Measurements from ENCODE around the gene UTF1. TPM values are rescaled to one million over a fixed set of nuclear protein-coding genes. Genes with fewer than 3 reads are reported as not detected.

The UTF1 gene, protein sequence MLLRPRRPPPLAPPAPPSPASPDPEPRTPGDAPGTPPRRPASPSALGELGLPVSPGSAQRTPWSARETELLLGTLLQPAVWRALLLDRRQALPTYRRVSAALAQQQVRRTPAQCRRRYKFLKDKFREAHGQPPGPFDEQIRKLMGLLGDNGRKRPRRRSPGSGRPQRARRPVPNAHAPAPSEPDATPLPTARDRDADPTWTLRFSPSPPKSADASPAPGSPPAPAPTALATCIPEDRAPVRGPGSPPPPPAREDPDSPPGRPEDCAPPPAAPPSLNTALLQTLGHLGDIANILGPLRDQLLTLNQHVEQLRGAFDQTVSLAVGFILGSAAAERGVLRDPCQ
- not detected in 2 replicates for total RNA-seq

DNA sequence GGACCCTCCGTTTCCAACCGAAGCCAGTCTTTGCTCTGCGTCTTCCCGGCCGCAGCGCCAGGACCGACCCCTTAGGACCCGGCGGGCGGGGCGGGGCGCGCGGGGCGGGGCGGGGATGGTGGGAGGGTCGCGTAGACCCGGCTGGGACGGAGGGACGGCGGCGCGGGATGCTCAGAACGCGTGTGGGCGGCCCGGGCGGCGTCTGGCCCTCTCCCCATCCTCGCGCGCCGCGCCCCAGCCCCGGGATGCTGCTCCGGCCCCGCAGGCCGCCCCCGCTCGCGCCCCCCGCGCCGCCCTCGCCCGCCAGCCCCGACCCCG, at the start of gene UTF1:
TSS of gene UTF1 (plus strand) at position 174 of the 318 bp plus-strand sequence. CDS start at position 246, 72 bp downstream.
- no peak for DNase-seq (ENCODE audit: low read depth in 2 of 2)

GRCh38 chr10:133180965-133181639, 48.9 kb upstream of the UTF1 start:
- no peak for DNase-seq (ENCODE audit: low read depth in 2 of 2)

DNA sequence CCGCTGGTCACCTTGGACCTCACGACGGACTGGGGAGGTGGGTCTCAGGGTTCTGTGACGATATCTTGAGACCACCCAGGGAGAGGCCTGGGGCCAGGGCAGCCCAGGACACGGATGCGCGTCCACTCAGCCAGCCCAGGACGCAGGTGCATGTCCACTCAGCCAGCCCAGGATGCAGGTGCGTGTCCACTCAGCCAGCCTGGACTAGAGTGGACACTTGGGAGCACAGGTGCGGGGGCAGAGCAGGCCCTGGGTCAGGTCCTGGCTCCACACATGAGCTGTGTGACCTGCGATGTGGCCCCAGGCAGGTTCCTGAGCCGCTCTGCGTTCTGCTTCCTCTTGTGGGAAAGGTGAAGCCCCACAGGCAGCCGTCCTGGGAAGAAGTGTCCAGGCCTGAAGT, 47.8 kb upstream of the UTF1 start:
- DNase-seq (ENCODE audit: low read depth in 2 of 2): no peak

GRCh38 chr10:133182791-133183645, 47.0 kb upstream of the UTF1 start:
- no peak for DNase-seq (ENCODE audit: low read depth in 2 of 2)

DNA sequence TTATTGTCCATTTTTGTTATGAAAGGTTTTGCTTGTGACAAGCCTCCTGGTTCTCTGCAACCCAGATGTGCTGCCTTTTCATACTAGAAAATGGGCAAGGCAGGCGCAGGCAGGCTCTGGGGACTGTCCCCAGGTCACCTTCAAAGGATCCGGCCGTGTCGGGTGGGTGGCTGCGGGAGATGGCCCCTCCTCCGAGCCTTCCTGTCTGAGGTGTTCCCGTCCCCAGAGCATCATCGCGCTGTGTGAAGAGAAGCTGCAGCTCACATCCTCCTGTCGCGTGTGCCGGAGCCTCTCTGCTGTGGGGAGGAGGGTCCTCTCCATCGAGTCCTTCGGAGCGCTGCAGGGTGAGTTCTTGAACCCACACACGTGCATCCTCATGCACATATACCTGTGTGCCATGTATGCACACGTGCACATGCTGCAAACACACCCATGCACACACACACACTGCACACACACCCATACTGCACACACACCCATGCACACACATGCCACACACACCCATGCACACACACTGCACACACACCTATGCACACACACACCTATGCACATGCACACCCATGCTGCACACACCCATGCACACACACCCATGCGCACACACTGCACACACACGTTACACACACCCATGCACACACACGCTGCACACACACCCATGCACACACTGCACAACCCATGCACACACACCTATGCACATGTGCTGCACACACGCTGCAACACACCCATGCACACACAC, 46.2 kb upstream of the UTF1 start:
- no peak for DNase-seq (ENCODE audit: low read depth in 2 of 2)

GRCh38 chr10:133184591-133185244, 45.3 kb upstream of the UTF1 start:
- DNase-seq (ENCODE audit: low read depth in 2 of 2): no peak

- no peak for DNase-seq (ENCODE audit: low read depth in 2 of 2)
These were observed 44.6 kb upstream of the UTF1 start for GRCh38 chr10:133185421-133185820.

DNA sequence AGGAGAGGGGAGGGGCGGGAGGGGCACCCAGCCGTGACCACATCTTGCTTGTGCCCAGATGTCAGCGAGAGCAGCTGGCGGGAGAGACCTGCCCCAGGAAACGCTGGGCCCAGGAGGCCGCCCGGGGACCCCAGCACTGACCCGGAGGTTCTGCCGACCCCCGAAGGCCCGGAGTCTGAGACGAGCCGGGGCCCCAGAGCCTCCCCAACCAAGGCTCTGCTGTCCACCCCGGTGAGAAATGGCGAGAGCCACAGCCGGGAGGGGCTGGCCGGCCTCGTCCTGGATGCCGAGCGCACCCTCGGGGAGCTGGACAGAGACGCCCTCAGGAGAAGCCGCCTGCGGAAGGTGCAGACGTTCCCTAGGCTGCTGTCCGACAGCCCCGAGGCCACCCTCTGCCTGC, 44.1 kb upstream of the UTF1 start:
- DNase-seq (ENCODE audit: low read depth in 2 of 2): no peak

- DNase-seq (ENCODE audit: low read depth in 2 of 2): no peak
These were observed 43.5 kb upstream of the UTF1 start for GRCh38 chr10:133186416-133187090.

DNA sequence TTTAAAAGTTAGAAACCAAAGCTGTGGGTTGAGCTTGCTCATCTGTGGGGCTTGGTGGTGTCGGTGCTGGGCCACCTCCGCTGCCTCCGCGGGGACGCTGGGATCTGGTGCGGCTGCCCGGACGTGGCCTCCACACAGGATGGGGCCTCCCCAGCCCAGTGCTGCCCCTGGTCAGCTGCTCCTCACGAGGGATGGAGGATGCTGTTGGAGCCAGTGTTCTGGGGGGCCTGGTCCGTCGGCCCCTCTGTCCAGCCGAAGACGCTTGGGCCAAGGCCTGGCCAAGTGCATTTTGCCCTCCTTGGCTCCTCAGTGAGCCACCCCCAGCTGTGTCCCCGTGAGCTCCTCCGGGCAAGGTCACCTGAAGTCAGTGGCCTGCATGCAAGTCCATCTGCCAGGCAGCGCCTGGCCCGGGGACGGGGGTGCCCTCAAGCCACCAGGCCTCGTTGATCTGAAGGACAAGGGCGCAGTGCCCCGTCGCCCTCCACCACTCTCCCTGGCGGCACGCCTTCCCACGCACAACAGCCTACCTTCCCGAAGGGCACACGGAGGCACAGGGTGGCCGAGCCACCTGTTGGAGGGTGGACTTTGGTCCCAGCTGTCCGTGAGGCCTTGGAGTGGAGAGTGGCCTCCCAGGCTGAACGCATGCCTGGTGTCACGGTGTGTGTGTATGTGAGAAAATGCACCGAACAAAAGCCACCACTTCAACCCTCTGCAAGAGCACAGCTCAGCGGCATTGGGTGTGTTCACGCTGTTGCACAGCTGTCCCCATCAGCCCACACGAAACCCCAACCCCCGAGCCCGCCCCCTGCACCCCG, 42.7 kb upstream of the UTF1 start:
- no peak for DNase-seq (ENCODE audit: low read depth in 2 of 2)

GRCh38 chr10:133187906-133188681, 41.9 kb upstream of the UTF1 start:
- no peak for DNase-seq (ENCODE audit: low read depth in 2 of 2)

- DNase-seq (ENCODE audit: low read depth in 2 of 2): no peak
These were observed 40.8 kb upstream of the UTF1 start for GRCh38 chr10:133189256-133189655.

- no peak for DNase-seq (ENCODE audit: low read depth in 2 of 2)
These were observed 40.3 kb upstream of the UTF1 start for GRCh38 chr10:133189726-133190125.

DNA sequence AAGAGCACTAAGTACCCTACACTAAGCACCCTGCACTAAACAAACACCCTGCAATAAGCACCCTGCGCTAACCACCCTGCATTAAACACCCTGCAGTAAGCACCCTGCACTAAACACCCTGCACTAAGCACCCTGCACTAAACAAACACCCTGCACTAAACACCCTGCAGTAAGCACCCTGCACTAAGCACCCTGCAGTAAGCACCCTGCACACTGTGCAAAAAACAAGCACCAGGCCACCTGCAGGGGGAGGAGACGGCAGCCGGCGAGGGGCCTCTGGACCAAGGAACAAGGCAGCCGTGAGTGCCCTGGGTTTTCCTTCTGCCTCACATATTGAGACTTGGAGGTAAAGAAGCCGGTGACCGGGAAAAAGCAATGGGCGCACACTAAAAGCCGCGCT, 39.8 kb upstream of the UTF1 start:
- no peak for DNase-seq (ENCODE audit: low read depth in 2 of 2)

DNA sequence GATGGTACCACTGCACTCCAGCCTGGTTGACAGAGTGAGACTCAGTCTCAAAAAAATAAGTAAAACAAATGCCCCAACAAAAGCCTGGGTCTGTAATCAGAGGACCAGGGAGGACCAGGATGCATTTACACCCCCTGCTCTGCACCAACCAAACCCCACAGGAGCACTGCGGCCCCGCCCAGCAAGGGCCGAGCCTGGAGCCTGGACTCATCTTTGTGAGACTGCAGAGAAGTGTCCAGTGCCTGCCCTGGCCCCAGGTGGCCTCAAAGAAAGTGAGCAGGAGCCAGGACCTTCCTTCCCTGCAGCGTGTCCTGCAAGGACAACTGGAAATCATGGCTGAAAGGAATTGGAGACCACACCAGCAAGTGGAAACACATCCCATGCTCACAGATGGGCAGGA, 38.4 kb upstream of the UTF1 start:
- no peak for DNase-seq (ENCODE audit: low read depth in 2 of 2)

DNA sequence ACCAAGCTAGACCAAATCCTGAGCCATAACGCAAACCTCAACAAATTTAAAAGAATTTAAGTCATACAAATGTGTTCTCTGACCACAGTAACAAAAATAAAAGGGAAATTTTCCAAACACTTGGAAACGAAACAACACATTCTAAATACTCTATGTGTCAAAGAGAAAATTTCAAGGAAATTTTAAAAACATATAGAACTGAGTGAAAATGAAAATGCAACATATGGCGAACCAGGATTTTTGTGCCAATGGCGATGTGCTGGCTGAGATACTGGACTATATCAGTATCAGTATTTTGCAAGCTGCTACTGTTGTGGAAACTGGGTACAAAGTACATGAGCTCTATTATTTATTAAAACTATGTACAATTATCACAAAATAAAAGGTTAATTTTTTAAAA, 35.9 kb upstream of the UTF1 start:
- DNase-seq (ENCODE audit: low read depth in 2 of 2): no peak

GRCh38 chr10:133195096-133195495, 34.9 kb upstream of the UTF1 start:
- DNase-seq (ENCODE audit: low read depth in 2 of 2): no peak

DNA sequence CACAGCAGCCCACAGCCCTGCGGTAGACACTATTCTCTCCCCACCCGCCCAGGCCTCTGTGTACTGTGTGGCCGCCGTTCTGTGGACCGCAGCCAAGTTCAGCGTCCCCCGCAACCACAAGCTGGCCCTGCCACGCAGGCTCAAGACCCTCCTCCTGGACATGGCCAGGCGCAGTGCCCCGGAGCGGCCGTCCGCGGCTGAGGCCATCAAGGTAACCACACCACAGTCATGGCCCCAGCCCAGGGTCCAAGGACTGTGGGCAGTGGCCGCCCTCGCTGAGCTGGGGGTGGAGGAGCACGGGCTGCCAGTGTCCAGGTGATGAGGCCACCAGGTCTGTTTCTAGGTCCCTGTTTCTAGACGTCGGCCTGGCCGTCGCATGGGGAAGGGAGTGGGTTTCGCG, 34.4 kb upstream of the UTF1 start:
- no peak for DNase-seq (ENCODE audit: low read depth in 2 of 2)

Data from lung microvascular endothelial cell (primary cell).